GM23338 (cell line): ENCODE data around the gene ANKS1B. TPM values are rescaled to one million over a fixed set of nuclear protein-coding genes. Genes with fewer than 3 reads are reported as not detected.

Experiments used
- ATAC-seq: fragments of 200-7000 bp; cut with Tn5 transposase; 3 replicates; pipeline ENCODE4 v1.9.1; 2020
- DNase-seq: peaks from one replicate; pipeline ENCODE4 v3.0.0-alpha.2; 2015; ENCODE audit warnings: low spot score
- H2AFZ ChIP-seq: fragments of 200-600 bp; sonication (generic); 2 replicates; pipeline ENCODE4 v1.8.0; 2016; ENCODE audit warnings: antibody characterized with exemption, mild to moderate bottlenecking, moderate library complexity
- H3F3A ChIP-seq: fragments of 200-600 bp; sonication (generic); replicated peaks from 2 replicates; pipeline ENCODE4 v1.8.0; 2017; ENCODE audit warnings: antibody characterized with exemption, mixed run types, low read depth
- H3K27ac ChIP-seq: fragments of 200-600 bp; sonication (generic); 2 replicates; pipeline ENCODE4 v1.6.1; 2016; ENCODE audit warnings: low read depth
- H3K27me3 ChIP-seq: fragments of 200-600 bp; sonication (generic); 2 replicates; pipeline ENCODE4 v1.8.0; 2016; ENCODE audit warnings: mild to moderate bottlenecking, mixed run types, moderate library complexity; ENCODE audit not compliant: insufficient read depth
- H3K36me3 ChIP-seq: fragments of 200-600 bp; sonication (generic); 2 replicates; pipeline ENCODE4 v1.8.0; 2016; ENCODE audit warnings: mild to moderate bottlenecking; ENCODE audit not compliant: insufficient read depth
- H3K4me1 ChIP-seq: fragments of 200-600 bp; sonication (generic); 2 replicates; pipeline ENCODE4 v1.8.0; 2016; ENCODE audit warnings: mild to moderate bottlenecking, moderate library complexity; ENCODE audit not compliant: insufficient read depth
- H3K4me2 ChIP-seq: fragments of 200-600 bp; sonication (generic); 2 replicates; pipeline ENCODE4 v1.7.1; 2017; ENCODE audit warnings: mixed run types
- H3K4me3 ChIP-seq: fragments of 200-600 bp; sonication (generic); 2 replicates; pipeline ENCODE4 v1.6.1; 2016; ENCODE audit warnings: mixed run types
- H3K79me2 ChIP-seq: fragments of 200-600 bp; sonication (generic); replicated peaks from 2 replicates; pipeline ENCODE4 v1.8.0; 2017; ENCODE audit warnings: mild to moderate bottlenecking; ENCODE audit not compliant: insufficient read depth
- H3K9me2 ChIP-seq: fragments of 200-600 bp; sonication (generic); 2 replicates; pipeline ENCODE4 v1.8.0; 2017; ENCODE audit not compliant: insufficient read depth
- H4K20me1 ChIP-seq: fragments of 200-600 bp; sonication (generic); replicated peaks from 2 replicates; pipeline ENCODE4 v1.8.0; 2017; ENCODE audit warnings: mild to moderate bottlenecking; ENCODE audit not compliant: insufficient read depth
- H3K27ac Mint-ChIP-seq: 2 replicates; pipeline ENCODE4 v1.8.0; 2020; ENCODE audit warnings: inconsistent platforms, mild to moderate bottlenecking, moderate library complexity, mixed read lengths
- H3K27me3 Mint-ChIP-seq: 3 replicates; pipeline ENCODE4 v1.8.0; 2022; ENCODE audit warnings: low read depth, mild to moderate bottlenecking, moderate library complexity, mixed read lengths, inconsistent platforms; ENCODE audit not compliant: insufficient read depth, poor library complexity
- H3K36me3 Mint-ChIP-seq: 3 replicates; pipeline ENCODE4 v1.8.0; 2021; ENCODE audit warnings: low read depth, mild to moderate bottlenecking, inconsistent platforms, moderate library complexity, mixed read lengths
- H3K4me1 Mint-ChIP-seq: 3 replicates; pipeline ENCODE4 v1.8.0; 2020; ENCODE audit warnings: mild to moderate bottlenecking, inconsistent platforms, mixed read lengths
- H3K4me3 Mint-ChIP-seq: 3 replicates; pipeline ENCODE4 v1.8.0; 2021; ENCODE audit warnings: moderate library complexity, mild to moderate bottlenecking, inconsistent platforms, mixed read lengths
- H3K9me3 Mint-ChIP-seq: 3 replicates; pipeline ENCODE4 v1.8.0; 2020; ENCODE audit warnings: moderate library complexity, mild to moderate bottlenecking, inconsistent platforms, mixed read lengths
- CREB1 ChIP-seq: fragments of 250-450 bp; sonication (Bioruptor Pico); IDR thresholded peaks from 2 replicates; pipeline ENCODE4 v1.5.0; 2020; ENCODE audit warnings: low read depth, mild to moderate bottlenecking, moderate library complexity
- CTCF ChIP-seq, 2 experiments: fragments of 200-600 bp in 1 of 2; sonication (generic) in 1 of 2; conservative IDR thresholded peaks; 2 replicates each; pipeline versions ENCODE4 v1.5.1 to v1.6.1; 2016 to 2017; ENCODE audit warnings: antibody characterized with exemption in 2 of 2, low read depth in 2 of 2, mild to moderate bottlenecking in 2 of 2, moderate library complexity in 1 of 2
- ETS1 ChIP-seq: IDR thresholded peaks from 2 replicates; pipeline ENCODE4 v1.6.1; 2016; ENCODE audit warnings: antibody characterized with exemption
- EZH2 ChIP-seq: fragments of 200-600 bp; sonication (generic); IDR thresholded peaks from one replicate; pipeline ENCODE4 v1.8.0; 2017; ENCODE audit warnings: antibody characterized with exemption, mild to moderate bottlenecking, low read depth; ENCODE audit not compliant: unreplicated experiment
- EZH2phosphoT487 ChIP-seq: fragments of 200-600 bp; sonication (generic); IDR thresholded peaks from one replicate; pipeline ENCODE4 v1.8.1; 2018; ENCODE audit warnings: antibody characterized with exemption; ENCODE audit not compliant: unreplicated experiment
- JUNB ChIP-seq: IDR thresholded peaks from one replicate; pipeline ENCODE4 v1.6.1; 2016; ENCODE audit warnings: antibody characterized with exemption; ENCODE audit not compliant: unreplicated experiment
- NANOG ChIP-seq: IDR thresholded peaks from 2 replicates; pipeline ENCODE4 v1.6.1; 2016; ENCODE audit warnings: antibody characterized with exemption, borderline replicate concordance
- POLR2AphosphoS5 ChIP-seq: IDR thresholded peaks from 2 replicates; pipeline ENCODE4 v1.6.1; 2016; ENCODE audit warnings: antibody characterized with exemption, low read depth
- REST ChIP-seq: IDR thresholded peaks from one replicate; pipeline ENCODE4 v1.6.1; 2018; ENCODE audit warnings: antibody characterized with exemption; ENCODE audit not compliant: unreplicated experiment
- STAT1 ChIP-seq: IDR thresholded peaks from one replicate; pipeline ENCODE4 v1.6.1; 2016; ENCODE audit warnings: antibody characterized with exemption; ENCODE audit not compliant: unreplicated experiment
- ZNF114 ChIP-seq: fragments of 250-450 bp; sonication (Bioruptor Pico); IDR thresholded peaks from 2 replicates; pipeline ENCODE4 v1.5.0; 2020; ENCODE audit warnings: mild to moderate bottlenecking, moderate library complexity
- ZNF331 ChIP-seq: fragments of 250-450 bp; sonication (Bioruptor Pico); IDR thresholded peaks from 2 replicates; pipeline ENCODE4 v1.5.0; 2020; ENCODE audit warnings: low read depth, mild to moderate bottlenecking, moderate library complexity
- ZNF462 ChIP-seq: fragments of 250-450 bp; sonication (Bioruptor Pico); IDR thresholded peaks from 2 replicates; pipeline ENCODE4 v1.5.0; 2020; ENCODE audit warnings: mild to moderate bottlenecking, moderate library complexity
- polyA plus RNA-seq: library from polyadenylated mRNA; unstranded; fragments of >200 nt; fragmentation: Nextera tagmentation; extraction: Ambion mirVana; gene quantifications from 2 replicates; pipeline ENCODE4 v1.2.1, GENCODE V29; 2016
- total RNA-seq: library from RNA; depleted of rRNA; stranded (reverse); fragments of >200 nt; shearing (Covaris generic); gene quantifications from 2 replicates; pipeline ENCODE4 v1.2.3, GENCODE V29; 2014

ANKS1B gene
- total and polyA plus RNA-seq, 2 experiments from 2014 or later, result 4.3 to 5.8 TPM

- H3K4me1 ChIP-seq, result no peaks in the 10 kb centered on the region
- 0 out of 2 replicates have a peak overlapping the region, but pooled peaks have one; percentile 46 for H3K27ac Mint-ChIP-seq
- no peaks in the 10 kb centered on the region for H3K79me2 ChIP-seq
- no peaks in the 10 kb centered on the region for H3K27me3 Mint-ChIP-seq
- no peaks in the 10 kb centered on the region for H3K9me3 Mint-ChIP-seq
- no peaks in the 10 kb centered on the region for H3F3A ChIP-seq
- peaks cover 8% of the 10 kb centered on the region; the same call in 1 of the 3 replicates for H3K4me1 Mint-ChIP-seq
- TF ChIP-seq JUNB (no peak), CREB1 (CRISPR knock-in tag) (no peak), ZNF331 (CRISPR knock-in tag) (no peak), EZH2phosphoT487 (no peak), NANOG (no peak), EZH2 (no peak), ZNF114 (CRISPR knock-in tag) (no peak), ZNF462 (CRISPR knock-in tag) (no peak), CTCF (conservative IDR thresholded peaks at IDR 0.05; ENCODE audit: low read depth in 2 of 2) (no peak), STAT1 (no peak), ETS1 (no peak), POLR2AphosphoS5 (no peak), REST (no peak)
- no peaks in the 10 kb centered on the region for H3K36me3 Mint-ChIP-seq
- no peak overlapping the region for H3K27ac ChIP-seq
- no peak overlapping the region for H3K4me3 ChIP-seq
- DNase-seq (no peak), ATAC-seq (no peak)
- H3K9me2 ChIP-seq, result no peaks in the 10 kb centered on the region
- no peaks in the 10 kb centered on the region for H3K36me3 ChIP-seq
- H2AFZ ChIP-seq, result no peak overlapping the region
- no peak overlapping the region for H3K4me2 ChIP-seq
- H4K20me1 ChIP-seq, result no peaks in the 10 kb centered on the region
- no peaks in the 10 kb centered on the region for H3K27me3 ChIP-seq
- no peak overlapping the region for H3K4me3 Mint-ChIP-seq
Measured at GRCh38 chr12:99284161-99284560, 700.6 kb downstream of the ANKS1B start.
